ENCODE results near the gene ADGRG6. TPM values are rescaled to one million over a fixed set of nuclear protein-coding genes. Genes with fewer than 3 reads are reported as not detected.
"Not testable (repeated sequence)": the region's sequence is repeated elsewhere in the genome, so short reads cannot be mapped to it uniquely, and the experiment has no call there.

Gene ADGRG6
- total RNA-seq, 4 donors from 2014 or later: 15.7 to 43.3 (median 32.2) TPM

DNA sequence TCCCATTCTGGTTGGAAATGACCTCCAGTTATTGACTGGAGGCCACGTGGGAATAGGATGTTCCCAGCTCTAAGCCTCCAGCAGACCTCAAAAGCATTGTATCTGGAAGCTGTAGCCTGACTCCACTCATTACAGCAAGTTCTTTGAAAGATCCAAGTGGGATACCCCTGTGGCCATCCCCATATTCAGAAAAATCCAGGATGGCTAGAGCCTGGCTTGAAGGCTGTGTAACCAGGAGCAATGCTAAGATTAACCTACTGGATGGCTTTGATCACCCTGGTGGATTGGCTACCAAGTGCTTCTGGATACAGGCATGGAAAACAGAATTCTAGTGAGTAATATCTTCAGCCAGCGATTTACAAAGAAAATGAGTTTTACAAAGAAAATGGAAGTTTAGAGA is 151.2 kb downstream of the ADGRG6 start:
- H3K27me3 ChIP-seq: no peaks in the 10 kb centered on the region
- no peaks in the 10 kb centered on the region for H3K36me3 ChIP-seq
- TF ChIP-seq, protein P1, sequence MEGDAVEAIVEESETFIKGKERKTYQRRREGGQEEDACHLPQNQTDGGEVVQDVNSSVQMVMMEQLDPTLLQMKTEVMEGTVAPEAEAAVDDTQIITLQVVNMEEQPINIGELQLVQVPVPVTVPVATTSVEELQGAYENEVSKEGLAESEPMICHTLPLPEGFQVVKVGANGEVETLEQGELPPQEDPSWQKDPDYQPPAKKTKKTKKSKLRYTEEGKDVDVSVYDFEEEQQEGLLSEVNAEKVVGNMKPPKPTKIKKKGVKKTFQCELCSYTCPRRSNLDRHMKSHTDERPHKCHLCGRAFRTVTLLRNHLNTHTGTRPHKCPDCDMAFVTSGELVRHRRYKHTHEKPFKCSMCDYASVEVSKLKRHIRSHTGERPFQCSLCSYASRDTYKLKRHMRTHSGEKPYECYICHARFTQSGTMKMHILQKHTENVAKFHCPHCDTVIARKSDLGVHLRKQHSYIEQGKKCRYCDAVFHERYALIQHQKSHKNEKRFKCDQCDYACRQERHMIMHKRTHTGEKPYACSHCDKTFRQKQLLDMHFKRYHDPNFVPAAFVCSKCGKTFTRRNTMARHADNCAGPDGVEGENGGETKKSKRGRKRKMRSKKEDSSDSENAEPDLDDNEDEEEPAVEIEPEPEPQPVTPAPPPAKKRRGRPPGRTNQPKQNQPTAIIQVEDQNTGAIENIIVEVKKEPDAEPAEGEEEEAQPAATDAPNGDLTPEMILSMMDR (IDR thresholded peaks at IDR 0.05): no peak
- no peak for TF ChIP-seq POLR2A (IDR thresholded peaks at IDR 0.05)
- H3K27ac ChIP-seq: no peak overlapping the region
- DNase-seq: no peak
- no peaks in the 10 kb centered on the region for H3K9me3 ChIP-seq
- no peak overlapping the region for H3K4me3 ChIP-seq
- no peaks in the 10 kb centered on the region for H3K4me1 ChIP-seq

- not testable (repeated sequence) for H3K4me3 ChIP-seq, H3K27ac ChIP-seq, H3K9me3 ChIP-seq, H3K27me3 ChIP-seq, H3K36me3 ChIP-seq, H3K4me1 ChIP-seq, DNase-seq
Measured at GRCh38 chr6:142454196-142454595, 152.4 kb downstream of the ADGRG6 start.

- H3K27me3 ChIP-seq, H3K36me3 ChIP-seq, DNase-seq, H3K4me1 ChIP-seq, H3K9me3 ChIP-seq, H3K27ac ChIP-seq, H3K4me3 ChIP-seq: not testable (repeated sequence)
Measured at GRCh38 chr6:142454848-142455247, 153.0 kb downstream of the ADGRG6 start.

- Histone ChIP-seq H3K4me3 (no peak overlapping the region), H3K27ac (no peak overlapping the region), H3K27me3 (no peaks in the 10 kb centered on the region), H3K9me3 (no peaks in the 10 kb centered on the region), H3K4me1 (no peaks in the 10 kb centered on the region), H3K36me3 (no peaks in the 10 kb centered on the region)
- DNase-seq: no peak
- TF ChIP-seq, protein P1 (IDR thresholded peaks at IDR 0.05): no peak
- no peak for TF ChIP-seq POLR2A (IDR thresholded peaks at IDR 0.05)
Measured at GRCh38 chr6:142455957-142456589, 154.3 kb downstream of the ADGRG6 start.

DNA sequence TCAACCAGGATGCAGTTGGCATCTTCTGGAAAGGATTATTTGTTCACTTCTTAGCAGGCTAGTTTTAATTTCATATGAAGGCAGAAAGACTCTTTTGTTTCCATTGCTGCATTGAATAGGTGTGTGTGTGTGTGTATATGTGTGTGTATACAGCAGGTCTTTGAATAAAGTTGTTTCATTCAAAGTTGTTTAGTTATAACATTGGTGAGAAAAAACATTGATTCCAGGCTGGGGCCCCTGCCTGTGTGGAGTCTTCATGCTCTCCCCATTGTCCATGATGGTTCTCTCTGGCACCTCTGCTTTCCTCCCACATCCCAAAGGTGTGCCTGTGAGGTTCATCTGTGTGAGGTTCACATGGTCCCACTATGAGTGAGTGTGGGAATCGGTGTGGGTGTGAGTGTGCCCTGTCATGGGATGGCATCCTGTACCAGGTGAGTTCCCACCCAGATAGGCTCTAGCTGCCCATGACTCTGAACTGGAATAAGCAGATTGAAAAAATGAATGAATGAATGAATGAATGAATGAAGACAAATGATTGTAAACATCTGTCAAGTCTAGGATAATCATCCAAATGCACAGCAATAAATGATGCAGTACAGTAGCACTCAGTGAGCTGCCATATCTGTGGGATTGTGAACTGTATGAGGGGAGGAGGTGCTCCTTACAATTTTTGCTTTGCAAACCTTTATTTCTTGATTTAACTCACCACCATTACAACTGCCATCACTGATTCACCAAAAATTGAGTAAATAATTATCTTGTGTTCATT is 156.0 kb downstream of the ADGRG6 start:
- Histone ChIP-seq H3K4me1 (no peaks in the 10 kb centered on the region), H3K27me3 (no peaks in the 10 kb centered on the region), H3K4me3 (no peak overlapping the region), H3K9me3 (no peaks in the 10 kb centered on the region), H3K27ac (no peak overlapping the region), H3K36me3 (no peaks in the 10 kb centered on the region)
- TF ChIP-seq, protein P1 (IDR thresholded peaks at IDR 0.05): no peak
- TF ChIP-seq POLR2A (IDR thresholded peaks at IDR 0.05): no peak
- no peak for DNase-seq

DNA sequence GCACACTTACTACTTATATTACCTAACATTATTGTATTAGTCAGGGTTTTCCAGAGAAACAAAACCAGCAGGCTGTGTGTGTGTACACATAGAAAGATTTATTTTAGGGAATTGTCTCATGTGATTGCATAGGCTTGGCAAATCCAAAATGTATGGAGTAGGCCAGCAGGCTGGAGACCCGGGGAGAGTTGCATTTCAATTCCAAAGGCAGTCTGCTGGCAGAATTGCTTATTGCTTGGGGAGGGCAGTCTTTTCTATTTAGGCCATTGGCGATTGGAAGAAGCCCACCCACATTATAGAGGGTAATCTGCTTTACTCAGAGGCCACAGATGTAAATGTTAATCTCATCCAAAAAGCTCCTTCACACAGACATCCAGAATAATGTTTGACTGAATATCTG is 157.0 kb downstream of the ADGRG6 start:
- H3K4me1 ChIP-seq: no peaks in the 10 kb centered on the region

More for the DNA sequence above, 157.0 kb downstream of the ADGRG6 start:
- Histone ChIP-seq H3K36me3 (no peaks in the 10 kb centered on the region), H3K27ac (no peak overlapping the region), H3K9me3 (no peaks in the 10 kb centered on the region), H3K4me3 (no peak overlapping the region), H3K27me3 (no peaks in the 10 kb centered on the region)
- DNase-seq: no peak
- TF ChIP-seq POLR2A (IDR thresholded peaks at IDR 0.05): no peak
- TF ChIP-seq, protein P1 (IDR thresholded peaks at IDR 0.05): no peak

Measured in Peyer's patch (tissue), 4 donors.